22Rv1 (cell line): ENCODE data around the gene COL9A3.

ENCODE experiments used
- CTCF ChIP-seq: fragments of 450-650 bp; IDR thresholded peaks from 2 replicates; pipeline ENCODE4 v1.5.1; 2017; ENCODE audit warnings: mild to moderate bottlenecking
- ZFX ChIP-seq: fragments of 450-650 bp; IDR thresholded peaks from 2 replicates; pipeline ENCODE4 v1.6.1; 2017; ENCODE audit warnings: antibody characterized with exemption, borderline replicate concordance

DNA sequence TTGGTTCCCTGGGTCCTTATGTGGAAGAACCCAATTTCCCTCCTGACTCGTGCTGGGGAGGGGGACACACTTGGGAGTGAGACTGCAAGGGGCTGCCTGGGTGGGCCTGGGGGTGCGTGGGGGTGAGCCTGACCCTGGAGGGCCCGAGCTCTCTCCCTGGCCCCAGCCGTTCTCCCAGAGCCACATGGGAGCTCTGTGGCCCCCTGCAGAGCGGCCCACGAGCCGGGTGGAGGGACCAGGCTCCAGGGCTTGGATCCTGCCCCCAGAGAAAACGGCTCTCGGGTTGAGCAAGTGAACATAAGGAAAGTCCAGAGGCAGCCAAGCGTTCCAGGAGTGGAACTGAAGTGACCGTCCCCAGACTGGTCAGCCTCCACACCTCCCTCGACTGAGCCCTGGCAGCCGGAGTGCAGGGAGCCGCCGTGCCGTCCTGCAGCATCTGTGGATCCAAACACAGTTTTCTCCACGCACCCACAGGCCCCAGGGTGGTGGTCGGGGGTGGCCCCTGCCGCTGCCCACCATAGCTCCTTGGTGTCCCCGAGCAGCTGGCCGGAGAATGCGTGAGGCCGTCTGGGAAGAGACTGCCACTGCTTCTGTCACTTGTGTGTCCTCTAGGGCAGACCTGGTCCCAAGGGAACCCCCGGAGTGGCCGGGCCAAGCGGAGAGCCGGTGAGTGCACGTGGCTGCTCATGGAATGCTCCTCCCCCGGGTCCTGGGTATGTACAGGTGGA is 10.6 kb downstream of the COL9A3 start:
- no peak for TF ChIP-seq CTCF
- no peak for TF ChIP-seq ZFX
